Measurements from ENCODE around the gene ST8SIA1. TPM values are rescaled to one million over a fixed set of nuclear protein-coding genes. Genes with fewer than 3 reads are reported as not detected.

ST8SIA1 gene
- total RNA-seq, 2 donors from 2014 or later: under 0.01 TPM; not detected in 1

DNA sequence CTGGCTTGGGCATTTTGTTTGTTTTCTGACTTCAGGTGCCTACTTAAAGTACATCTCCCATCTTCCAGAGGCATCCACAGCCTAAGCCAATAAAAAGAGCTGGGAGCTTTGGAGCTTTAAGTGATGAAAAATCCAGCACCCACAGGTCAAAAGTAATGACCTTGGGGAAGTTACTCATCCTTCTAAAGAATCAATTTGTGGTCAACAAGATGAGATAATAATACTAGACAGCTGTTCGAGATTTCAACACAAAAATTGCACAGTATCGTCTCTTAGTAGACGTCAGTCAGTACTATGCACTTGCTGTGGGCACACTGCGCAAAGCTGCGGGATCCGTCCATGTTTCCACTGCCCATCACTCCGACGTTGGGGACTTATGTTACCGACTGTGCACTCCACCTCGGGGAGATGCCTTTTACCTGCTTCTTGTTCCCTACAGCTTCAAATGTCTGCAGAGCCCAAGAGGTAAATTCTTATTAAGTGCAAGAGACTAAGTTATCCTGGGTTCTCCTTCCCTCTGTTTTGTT, 1.3 kb downstream of the ST8SIA1 start:
- TF ChIP-seq, protein P1, sequence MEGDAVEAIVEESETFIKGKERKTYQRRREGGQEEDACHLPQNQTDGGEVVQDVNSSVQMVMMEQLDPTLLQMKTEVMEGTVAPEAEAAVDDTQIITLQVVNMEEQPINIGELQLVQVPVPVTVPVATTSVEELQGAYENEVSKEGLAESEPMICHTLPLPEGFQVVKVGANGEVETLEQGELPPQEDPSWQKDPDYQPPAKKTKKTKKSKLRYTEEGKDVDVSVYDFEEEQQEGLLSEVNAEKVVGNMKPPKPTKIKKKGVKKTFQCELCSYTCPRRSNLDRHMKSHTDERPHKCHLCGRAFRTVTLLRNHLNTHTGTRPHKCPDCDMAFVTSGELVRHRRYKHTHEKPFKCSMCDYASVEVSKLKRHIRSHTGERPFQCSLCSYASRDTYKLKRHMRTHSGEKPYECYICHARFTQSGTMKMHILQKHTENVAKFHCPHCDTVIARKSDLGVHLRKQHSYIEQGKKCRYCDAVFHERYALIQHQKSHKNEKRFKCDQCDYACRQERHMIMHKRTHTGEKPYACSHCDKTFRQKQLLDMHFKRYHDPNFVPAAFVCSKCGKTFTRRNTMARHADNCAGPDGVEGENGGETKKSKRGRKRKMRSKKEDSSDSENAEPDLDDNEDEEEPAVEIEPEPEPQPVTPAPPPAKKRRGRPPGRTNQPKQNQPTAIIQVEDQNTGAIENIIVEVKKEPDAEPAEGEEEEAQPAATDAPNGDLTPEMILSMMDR (IDR thresholded peaks at IDR 0.05): no peak
- TF ChIP-seq POLR2A (IDR thresholded peaks at IDR 0.05): no peak
- no peaks in the 10 kb centered on the region for H3K36me3 ChIP-seq (replicated peaks in 1 of 2; ENCODE audit: insufficient read depth in 1 of 2, low read depth in 2 of 2)
- intact Hi-C loops (cut with DNase I): no loop called here
- peaks cover 19% of the 10 kb centered on the region for H3K4me1 ChIP-seq
- DNase-seq: no peak
- no peaks in the 10 kb centered on the region for H3K9me3 ChIP-seq
- H3K27ac ChIP-seq: no peak overlapping the region
- no peak overlapping the region for H3K4me3 ChIP-seq
- H3K27me3 ChIP-seq: peaks cover 3 to 15% of the 10 kb centered on the region in 2 donors
- no peak for ATAC-seq
- WGBS, 2 donors: 25 to 34% methylated on average over 10 of the region's 10 CpGs

GRCh38 chr12:22332202-22332601, 2.3 kb downstream of the ST8SIA1 start:
- H3K27ac ChIP-seq: no peak overlapping the region
- H3K36me3 ChIP-seq (replicated peaks in 1 of 2; ENCODE audit: insufficient read depth in 1 of 2, low read depth in 2 of 2): no peaks in the 10 kb centered on the region
- H3K27me3 ChIP-seq: peaks cover 0 to 15% of the 10 kb centered on the region in 2 donors
- no peaks in the 10 kb centered on the region for H3K9me3 ChIP-seq
- no peak overlapping the region for H3K4me3 ChIP-seq
- intact Hi-C loops (cut with DNase I): no loop called here
- peaks cover 19% of the 10 kb centered on the region for H3K4me1 ChIP-seq
- TF ChIP-seq, protein P1 (IDR thresholded peaks at IDR 0.05): no peak
- TF ChIP-seq POLR2A (IDR thresholded peaks at IDR 0.05): no peak
- DNase-seq: no peak
- ATAC-seq: no peak

DNA sequence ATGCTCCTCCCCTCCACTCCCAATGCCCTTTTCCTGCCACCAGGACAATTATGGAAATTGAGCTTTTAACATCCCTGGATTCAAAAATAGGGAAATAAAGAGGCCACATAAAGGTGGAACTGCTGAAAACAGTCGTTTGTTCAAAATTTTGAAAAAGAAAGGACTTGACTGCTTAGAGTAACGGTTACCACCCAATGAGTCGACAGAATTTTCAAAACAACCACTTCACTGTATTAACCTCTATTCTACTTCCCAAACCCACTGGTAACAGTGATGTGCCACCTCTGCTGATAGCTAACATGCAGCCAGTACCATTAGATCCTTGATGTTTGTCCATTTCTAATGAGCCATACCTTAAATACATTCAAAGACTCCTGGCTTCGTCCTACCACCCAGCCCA, 4.9 kb downstream of the ST8SIA1 start:
- intact Hi-C loops (cut with DNase I): no loop called here
- Histone ChIP-seq H3K4me3 (no peak overlapping the region), H3K27ac (no peak overlapping the region), H3K4me1 (peaks cover 9% of the 10 kb centered on the region), H3K27me3 (peaks cover 0 to 15% of the 10 kb centered on the region in 2 donors), H3K9me3 (no peaks in the 10 kb centered on the region), H3K36me3 (replicated peaks in 1 of 2; ENCODE audit: insufficient read depth in 1 of 2, low read depth in 2 of 2) (no peaks in the 10 kb centered on the region)
- WGBS, 2 donors: 65 to 67% methylated on average over 4 of the region's 4 CpGs
- DNase-seq (no peak), ATAC-seq (no peak)
- TF ChIP-seq POLR2A (IDR thresholded peaks at IDR 0.05): no peak
- TF ChIP-seq, protein P1 (IDR thresholded peaks at IDR 0.05): no peak

DNA sequence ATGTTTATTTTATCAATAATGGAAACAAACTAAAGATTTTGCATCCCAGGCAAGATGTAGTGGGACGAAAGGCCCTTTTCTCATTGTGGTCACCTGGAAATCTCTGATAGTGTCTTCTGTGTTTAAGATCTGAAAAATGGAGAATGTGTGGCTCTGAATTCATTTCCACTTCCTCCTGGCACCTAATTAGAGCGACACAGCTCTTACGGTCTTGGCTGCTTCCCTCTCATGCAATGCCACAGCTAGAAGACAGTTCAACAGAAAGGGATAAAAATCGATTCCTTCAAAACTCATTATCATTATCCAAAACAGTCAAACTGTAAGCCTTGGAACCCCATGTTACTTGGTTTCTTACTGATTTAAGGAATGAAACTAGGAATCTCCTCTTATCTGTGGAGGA, 9.3 kb downstream of the ST8SIA1 start:
- intact Hi-C loops (cut with DNase I): no loop called here

DNA sequence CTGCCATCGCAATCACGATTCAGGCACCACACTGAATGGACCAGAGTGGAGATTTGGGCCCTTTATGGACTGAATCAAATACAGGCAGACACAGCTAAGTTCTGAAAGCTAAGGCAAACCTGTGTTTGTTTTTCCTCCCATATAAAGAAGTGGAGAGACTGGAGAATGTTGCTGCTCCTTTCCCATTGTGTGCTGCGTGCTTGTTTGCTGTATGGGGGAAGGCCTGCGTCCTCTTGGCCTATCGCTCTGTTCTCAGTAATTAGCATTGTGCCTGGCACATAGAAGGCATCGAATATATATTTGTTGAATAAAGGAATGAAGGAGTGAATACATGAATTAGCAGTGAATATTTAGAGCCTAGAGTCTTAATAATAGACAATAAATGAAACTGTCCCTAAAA, 12.4 kb downstream of the ST8SIA1 start:
- Histone ChIP-seq H3K36me3 (replicated peaks in 1 of 2; ENCODE audit: insufficient read depth in 1 of 2, low read depth in 2 of 2) (no peaks in the 10 kb centered on the region), H3K4me3 (no peak overlapping the region), H3K9me3 (no peaks in the 10 kb centered on the region), H3K27ac (no peak overlapping the region), H3K4me1 (no peaks in the 10 kb centered on the region), H3K27me3 (no peaks in the 10 kb centered on the region)
- no peak for TF ChIP-seq POLR2A (IDR thresholded peaks at IDR 0.05)
- TF ChIP-seq, protein P1 (IDR thresholded peaks at IDR 0.05): no peak
- intact Hi-C loops (cut with DNase I): no loop called here
- no peak for DNase-seq
- no peak for ATAC-seq
- 76 to 82% methylated on average over 6 of the region's 6 CpGs for WGBS, 2 donors

More for the DNA sequence above, 9.3 kb downstream of the ST8SIA1 start:
- Histone ChIP-seq H3K27ac (no peak overlapping the region), H3K27me3 (no peaks in the 10 kb centered on the region), H3K9me3 (no peaks in the 10 kb centered on the region), H3K36me3 (replicated peaks in 1 of 2; ENCODE audit: insufficient read depth in 1 of 2, low read depth in 2 of 2) (no peaks in the 10 kb centered on the region), H3K4me3 (no peak overlapping the region), H3K4me1 (no peaks in the 10 kb centered on the region)
- 69 to 86% methylated on average over 4 of the region's 4 CpGs for WGBS, 2 donors
- TF ChIP-seq, protein P1 (IDR thresholded peaks at IDR 0.05): no peak
- TF ChIP-seq POLR2A (IDR thresholded peaks at IDR 0.05): no peak
- no peak for ATAC-seq
- no peak for DNase-seq

Data from body of pancreas (tissue), 4 donors.